Kidney capillary endothelial cell (primary cell): ENCODE measurements around the gene HSPA1A.
"Not testable (repeated sequence)": the region's sequence is repeated elsewhere in the genome, so short reads cannot be mapped to it uniquely, and the experiment has no call there.

ENCODE experiments used
- DNase-seq: peaks from one replicate; pipeline ENCODE4 v3.0.0-alpha.2; 2018; ENCODE audit warnings: low spot score

Gene HSPA1A

DNA sequence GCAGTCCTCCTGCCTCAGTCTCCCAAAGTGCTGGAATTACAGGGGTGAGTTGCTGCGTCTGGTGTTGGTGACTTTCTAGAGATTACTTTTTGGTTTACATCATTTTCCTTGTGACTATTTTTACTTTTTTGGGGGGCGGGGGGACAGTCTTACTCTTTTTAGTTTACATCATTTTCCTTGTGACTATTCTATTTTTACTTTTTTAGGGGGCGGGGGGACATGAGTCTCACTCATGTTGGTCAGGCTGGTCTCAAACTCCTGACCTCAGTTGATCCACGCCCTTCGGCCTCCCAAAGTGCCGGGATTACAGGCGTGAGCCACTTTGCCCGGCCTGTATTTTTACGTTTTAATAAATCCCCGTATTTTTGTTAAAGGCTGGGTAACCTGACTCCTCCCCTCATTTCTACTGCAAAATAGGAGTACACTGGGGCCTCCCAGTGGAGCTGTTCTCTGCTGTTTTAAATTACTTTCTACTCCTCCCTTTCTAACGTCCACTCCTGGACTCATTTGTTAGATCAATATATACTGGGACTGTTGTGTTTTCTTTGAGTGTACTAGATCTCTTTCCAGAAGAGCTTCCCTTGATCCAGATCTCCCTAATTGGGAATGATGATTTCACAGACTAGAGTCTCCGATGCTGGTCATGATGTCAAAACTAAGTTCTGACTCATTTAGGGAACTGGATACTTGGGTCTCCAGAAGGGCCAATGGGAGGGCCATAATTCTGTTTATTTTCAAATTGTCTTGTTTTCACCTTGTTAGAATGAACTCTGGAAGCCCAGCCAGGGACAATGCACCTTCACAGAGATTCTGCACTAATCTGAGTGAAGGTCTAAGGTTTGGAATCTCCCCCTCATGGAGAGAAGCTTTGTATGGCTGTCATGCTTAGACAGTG is 21.4 kb downstream of the HSPA1A start:
- no peak for DNase-seq

GRCh38 chr6:31837369-31838113 is 22.2 kb downstream of the HSPA1A start:
- no peak for DNase-seq

GRCh38 chr6:31838114-31838553 is 22.8 kb downstream of the HSPA1A start:
- DNase-seq = not testable (repeated sequence)

- DNase-seq = no peak
These were observed 23.6 kb downstream of the HSPA1A start for GRCh38 chr6:31838968-31839367.

GRCh38 chr6:31839779-31840126 is 24.4 kb downstream of the HSPA1A start:
- DNase-seq = not testable (repeated sequence)

GRCh38 chr6:31842053-31842452 is 26.7 kb downstream of the HSPA1A start:
- no peak for DNase-seq

GRCh38 chr6:31844507-31844906 is 29.2 kb downstream of the HSPA1A start:
- DNase-seq = no peak

GRCh38 chr6:31847276-31847978 is 32.1 kb downstream of the HSPA1A start:
- no peak for DNase-seq

- no peak for DNase-seq
These were observed 35.6 kb downstream of the HSPA1A start for GRCh38 chr6:31850765-31851484.

GRCh38 chr6:31851485-31851832 is 36.1 kb downstream of the HSPA1A start:
- no peak for DNase-seq

GRCh38 chr6:31851980-31852718 is 36.8 kb downstream of the HSPA1A start:
- DNase-seq = not testable (repeated sequence)

GRCh38 chr6:31857774-31858173 is 42.4 kb downstream of the HSPA1A start:
- DNase-seq = not testable (repeated sequence)

- DNase-seq = no peak
These were observed 43.4 kb downstream of the HSPA1A start for GRCh38 chr6:31858707-31859106.

GRCh38 chr6:31859923-31860322 is 44.6 kb downstream of the HSPA1A start:
- no peak for DNase-seq

- DNase-seq = no peak
These were observed 45.0 kb downstream of the HSPA1A start for GRCh38 chr6:31860349-31860748.

GRCh38 chr6:31861150-31861549 is 45.8 kb downstream of the HSPA1A start:
- no peak for DNase-seq

GRCh38 chr6:31861919-31862343 is 46.6 kb downstream of the HSPA1A start:
- no peak for DNase-seq

GRCh38 chr6:31862344-31863235 is 47.2 kb downstream of the HSPA1A start, which contains the start of gene NEU1:
NEU1 (minus strand) TSS chr6:31862821; CDS start chr6:31862776, 45 bp downstream.
- peak; percentile 100 for DNase-seq

DNA sequence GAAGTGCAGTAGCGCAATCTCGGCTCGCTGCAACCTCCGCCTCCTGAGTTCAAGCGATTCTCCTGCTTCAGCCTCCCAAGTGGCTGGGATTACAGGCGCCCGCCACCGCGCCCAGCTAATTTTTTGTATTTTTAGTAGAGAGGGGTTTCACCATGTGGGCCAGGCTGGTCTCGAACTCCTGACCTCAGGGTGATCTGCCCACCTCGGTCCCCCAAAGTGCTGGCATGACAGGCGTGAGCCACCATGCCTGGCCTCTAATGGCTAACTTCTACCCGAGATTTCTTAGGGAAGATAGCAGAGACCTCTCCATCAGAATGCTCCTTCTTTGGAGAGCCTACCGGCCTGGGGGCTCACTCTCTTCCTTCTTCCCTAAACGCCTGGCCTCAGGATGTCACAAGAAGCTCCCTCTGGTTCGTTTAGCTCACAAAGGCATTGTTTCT is 48.8 kb downstream of the HSPA1A start:
- not testable (repeated sequence) for DNase-seq

DNA sequence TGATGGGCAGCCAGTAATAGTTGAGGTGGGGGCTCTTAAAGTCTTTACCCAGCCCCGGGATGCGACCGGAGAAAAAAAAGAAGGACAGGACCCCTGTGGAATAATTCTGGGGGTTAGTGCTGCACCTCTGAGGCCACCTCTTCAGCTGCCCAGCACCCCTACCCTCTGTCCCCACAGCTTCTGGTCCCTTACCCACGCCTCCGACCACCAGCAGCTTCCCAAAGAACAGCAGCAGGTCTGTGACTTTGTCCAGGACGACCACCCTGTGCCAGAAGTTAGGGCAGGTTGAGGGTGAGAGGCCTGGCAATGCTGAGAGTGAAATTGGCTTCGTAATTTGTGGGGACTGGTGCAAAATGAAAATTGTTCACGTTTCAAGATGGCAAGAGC is 49.5 kb downstream of the HSPA1A start:
- no peak for DNase-seq
